Erythroblast (primary cell): Measurements from ENCODE around the gene SV2B.

ENCODE experiments used
- GATA1 ChIP-seq: IDR thresholded peaks from 2 replicates; pipeline ENCODE4 v1.6.1; 2011; ENCODE audit warnings: low read depth, mild to moderate bottlenecking, control low read depth, low read length, moderate library complexity
- POLR2A ChIP-seq: IDR thresholded peaks from 2 replicates; pipeline ENCODE4 v1.6.1; 2011; ENCODE audit warnings: mild to moderate bottlenecking, low read length

GRCh38 chr15:91253605-91254004, 153.5 kb downstream of the SV2B start:
- TF ChIP-seq POLR2A (no peak), GATA1 (no peak)
